Prostate gland (tissue), 2 donors: ENCODE results near the gene VPS18.

Experiments used
- POLR2AphosphoS5 ChIP-seq: sonication (generic); formaldehyde crosslinking; IDR thresholded peaks from one replicate; pipeline ENCODE4 v1.6.1; 2017; ENCODE audit warnings: antibody characterized with exemption
- TF ChIP-seq, protein P1 (sequence below), 4 experiments: fragments of 200-600 bp in 2 of 4; fragments of 450-650 bp in 2 of 4; sonication (generic) in 2 of 4; IDR thresholded peaks; 1 replicate in 3 of 4; 2 replicates in 1 of 4; pipeline ENCODE4 v1.5.1; 2016 to 2019; ENCODE audit warnings: antibody characterized with exemption in 4 of 4, mild to moderate bottlenecking in 2 of 4, moderate library complexity in 2 of 4

DNA sequence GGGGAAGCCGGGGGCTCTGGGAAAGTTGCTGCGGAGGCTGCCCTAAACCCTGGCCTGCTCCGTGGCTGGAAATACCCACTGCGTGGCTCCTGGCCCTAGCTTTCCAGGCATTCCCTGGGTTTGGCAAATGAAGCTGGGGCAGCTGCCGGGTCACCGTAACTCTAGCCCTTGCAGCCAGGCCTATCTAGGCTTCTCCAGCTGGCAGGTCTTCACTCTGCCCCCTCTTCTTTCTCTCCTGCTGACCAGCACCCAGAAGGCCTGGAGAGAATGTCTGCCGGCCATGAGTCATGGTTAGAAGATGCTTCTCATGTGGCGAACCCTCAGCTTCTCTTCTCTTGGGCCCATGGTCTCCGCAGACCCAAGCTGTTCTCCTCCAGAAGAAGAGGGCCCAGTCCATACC lies 29.3 kb downstream of the VPS18 start:
- TF ChIP-seq, protein P1, sequence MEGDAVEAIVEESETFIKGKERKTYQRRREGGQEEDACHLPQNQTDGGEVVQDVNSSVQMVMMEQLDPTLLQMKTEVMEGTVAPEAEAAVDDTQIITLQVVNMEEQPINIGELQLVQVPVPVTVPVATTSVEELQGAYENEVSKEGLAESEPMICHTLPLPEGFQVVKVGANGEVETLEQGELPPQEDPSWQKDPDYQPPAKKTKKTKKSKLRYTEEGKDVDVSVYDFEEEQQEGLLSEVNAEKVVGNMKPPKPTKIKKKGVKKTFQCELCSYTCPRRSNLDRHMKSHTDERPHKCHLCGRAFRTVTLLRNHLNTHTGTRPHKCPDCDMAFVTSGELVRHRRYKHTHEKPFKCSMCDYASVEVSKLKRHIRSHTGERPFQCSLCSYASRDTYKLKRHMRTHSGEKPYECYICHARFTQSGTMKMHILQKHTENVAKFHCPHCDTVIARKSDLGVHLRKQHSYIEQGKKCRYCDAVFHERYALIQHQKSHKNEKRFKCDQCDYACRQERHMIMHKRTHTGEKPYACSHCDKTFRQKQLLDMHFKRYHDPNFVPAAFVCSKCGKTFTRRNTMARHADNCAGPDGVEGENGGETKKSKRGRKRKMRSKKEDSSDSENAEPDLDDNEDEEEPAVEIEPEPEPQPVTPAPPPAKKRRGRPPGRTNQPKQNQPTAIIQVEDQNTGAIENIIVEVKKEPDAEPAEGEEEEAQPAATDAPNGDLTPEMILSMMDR (IDR thresholded peaks at IDR 0.05), result no peak
- TF ChIP-seq POLR2AphosphoS5, result no peak
